Measurements from ENCODE around the gene APBB2.

APBB2 gene

DNA sequence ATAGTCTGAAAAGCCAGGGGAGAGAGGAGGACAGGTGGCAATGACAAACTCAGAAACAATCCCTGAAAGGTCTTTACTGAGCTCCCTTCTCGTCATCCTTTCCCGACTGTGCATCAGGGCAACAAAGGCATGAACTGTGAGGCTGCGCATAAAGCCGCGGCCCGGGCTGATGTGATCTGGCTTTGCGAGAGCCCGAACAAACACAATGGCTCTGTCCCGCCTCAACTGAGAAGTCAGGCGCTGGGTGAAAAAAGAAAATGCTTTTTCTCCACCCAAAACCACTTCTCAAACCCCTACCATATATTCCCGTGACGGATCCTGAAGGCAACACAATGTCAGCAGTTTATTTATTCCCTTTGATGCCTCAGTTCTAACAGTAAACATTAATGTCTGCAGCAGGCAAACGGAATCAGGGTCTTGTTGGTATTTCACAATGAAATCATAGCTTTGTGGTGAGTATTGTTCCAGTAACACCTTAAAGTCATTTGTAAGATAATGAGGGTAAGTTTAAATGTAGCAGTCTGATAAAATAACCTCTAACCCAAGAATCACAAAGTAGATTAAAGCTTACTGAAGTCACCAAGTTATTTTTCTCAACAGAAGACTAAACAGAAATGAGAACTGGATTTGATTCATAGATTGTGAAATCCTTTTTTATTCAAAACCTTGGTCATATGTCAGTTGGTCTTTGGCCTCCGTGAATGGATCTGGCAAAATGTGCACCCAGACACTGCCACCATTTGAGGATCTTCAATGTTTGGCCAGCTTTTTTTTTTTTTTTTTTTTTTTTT lies 67.4 kb downstream of the APBB2 start:
- Histone ChIP-seq H3K27ac (ENCODE audit: low read depth, low read length, severe bottlenecking) (peak overlapping the region; percentile 60), H3K9me3 (ENCODE audit: control insufficient read depth, low read length) (no peaks in the 10 kb centered on the region), H3K4me1 (ENCODE audit: control insufficient read depth, insufficient read depth, low read length, poor library complexity, severe bottlenecking) (peaks cover 40% of the 10 kb centered on the region), H3K4me3 (ENCODE audit: extremely low read depth, insufficient read depth, low read length, poor library complexity, severe bottlenecking) (no peak overlapping the region), H3K36me3 (ENCODE audit: control insufficient read depth, insufficient read depth, low read length) (no peaks in the 10 kb centered on the region)
- WGBS, 2 experiments (ENCODE audit: insufficient coverage in 2 of 2) = 64 to 74% methylated on average over 9 to 12 of the region's 14 CpGs

DNA sequence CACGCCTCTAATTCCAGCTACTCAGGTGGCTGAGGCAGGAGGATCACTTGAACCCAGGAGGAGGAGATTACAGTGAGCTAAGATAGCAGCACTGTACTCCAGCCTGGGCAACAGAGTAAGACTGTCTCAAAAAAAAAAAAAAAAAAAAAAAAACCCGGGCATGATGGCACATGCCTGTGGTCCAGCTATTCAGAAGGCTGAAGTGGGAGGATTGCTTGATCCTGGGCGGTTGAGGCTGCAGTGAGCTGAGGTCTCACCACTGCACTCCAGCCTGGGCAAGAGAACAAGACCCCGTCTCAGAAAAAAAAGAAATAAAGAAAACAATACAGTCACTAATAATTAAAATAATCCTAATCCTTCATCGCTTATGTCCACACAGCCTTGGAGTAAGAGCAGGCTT lies 68.1 kb downstream of the APBB2 start:
- Histone ChIP-seq H3K36me3 (ENCODE audit: control insufficient read depth, insufficient read depth, low read length) (no peaks in the 10 kb centered on the region), H3K4me3 (ENCODE audit: extremely low read depth, insufficient read depth, low read length, poor library complexity, severe bottlenecking) (no peak overlapping the region), H3K9me3 (ENCODE audit: control insufficient read depth, low read length) (no peaks in the 10 kb centered on the region), H3K4me1 (ENCODE audit: control insufficient read depth, insufficient read depth, low read length, poor library complexity, severe bottlenecking) (peaks cover 40% of the 10 kb centered on the region), H3K27ac (ENCODE audit: low read depth, low read length, severe bottlenecking) (no peak overlapping the region)
- WGBS, 2 experiments (ENCODE audit: insufficient coverage in 2 of 2) = 93 to 100% methylated on average over 2 of the region's 5 CpGs

DNA sequence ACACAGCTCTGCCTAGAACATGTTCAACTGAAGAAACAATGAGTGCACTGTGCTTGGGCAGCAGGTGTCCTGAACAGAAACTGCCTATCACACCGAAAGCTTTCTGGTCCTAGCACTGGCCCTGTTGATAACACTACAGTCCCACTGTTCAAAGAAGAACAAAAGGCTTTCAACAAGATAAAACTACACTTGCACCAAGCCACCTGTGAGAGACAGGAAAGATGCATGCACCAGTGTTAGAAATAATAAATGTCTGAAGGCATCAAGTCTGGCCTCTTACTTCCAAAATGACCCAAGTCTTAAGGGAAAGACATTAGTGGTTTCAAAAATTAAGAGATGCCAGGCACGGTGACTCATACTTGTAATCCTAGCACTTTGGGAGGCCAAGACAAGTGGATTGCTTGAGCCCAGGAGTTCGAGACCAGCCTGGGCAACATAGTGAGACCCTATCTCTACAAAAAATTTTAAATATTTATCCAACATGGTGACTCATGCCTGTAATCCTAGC lies 68.7 kb downstream of the APBB2 start:
- no peaks in the 10 kb centered on the region for H3K9me3 ChIP-seq (ENCODE audit: control insufficient read depth, low read length)
- no peaks in the 10 kb centered on the region for H3K36me3 ChIP-seq (ENCODE audit: control insufficient read depth, insufficient read depth, low read length)
- no peak overlapping the region for H3K4me3 ChIP-seq (ENCODE audit: extremely low read depth, insufficient read depth, low read length, poor library complexity, severe bottlenecking)
- 70 to 90% methylated on average over 2 to 3 of the region's 3 CpGs for WGBS, 2 experiments (ENCODE audit: insufficient coverage in 2 of 2)
- H3K4me1 ChIP-seq (ENCODE audit: control insufficient read depth, insufficient read depth, low read length, poor library complexity, severe bottlenecking) = peaks cover 40% of the 10 kb centered on the region
- peak overlapping the region; percentile 87 for H3K27ac ChIP-seq (ENCODE audit: low read depth, low read length, severe bottlenecking)

DNA sequence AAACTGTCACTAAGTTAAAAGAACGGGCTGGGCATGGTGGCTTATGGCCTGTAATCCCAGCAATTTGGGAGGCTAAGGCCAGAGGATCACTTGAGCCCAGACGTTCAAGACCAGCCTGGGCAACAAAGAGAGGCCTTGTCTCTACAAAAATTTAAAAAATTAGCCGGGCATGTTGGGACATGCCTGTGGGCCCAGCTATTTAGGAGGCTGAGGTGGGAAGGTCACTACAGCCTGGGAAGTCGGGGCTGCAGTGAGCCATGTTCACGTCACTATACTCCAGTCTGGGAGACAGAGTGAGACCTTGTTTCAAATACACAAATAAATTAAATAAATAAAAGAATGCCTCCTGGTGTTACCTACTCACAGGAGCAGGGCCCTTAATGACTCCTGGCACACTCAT lies 69.5 kb downstream of the APBB2 start:
- peaks cover 40% of the 10 kb centered on the region for H3K4me1 ChIP-seq (ENCODE audit: control insufficient read depth, insufficient read depth, low read length, poor library complexity, severe bottlenecking)
- no peaks in the 10 kb centered on the region for H3K9me3 ChIP-seq (ENCODE audit: control insufficient read depth, low read length)
- H3K27ac ChIP-seq (ENCODE audit: low read depth, low read length, severe bottlenecking) = peak overlapping the region; percentile 87
- H3K36me3 ChIP-seq (ENCODE audit: control insufficient read depth, insufficient read depth, low read length) = no peaks in the 10 kb centered on the region
- WGBS, 2 experiments (ENCODE audit: insufficient coverage in 2 of 2) = 44 to 54% methylated on average over 3 of the region's 5 CpGs
- no peak overlapping the region for H3K4me3 ChIP-seq (ENCODE audit: extremely low read depth, insufficient read depth, low read length, poor library complexity, severe bottlenecking)

DNA sequence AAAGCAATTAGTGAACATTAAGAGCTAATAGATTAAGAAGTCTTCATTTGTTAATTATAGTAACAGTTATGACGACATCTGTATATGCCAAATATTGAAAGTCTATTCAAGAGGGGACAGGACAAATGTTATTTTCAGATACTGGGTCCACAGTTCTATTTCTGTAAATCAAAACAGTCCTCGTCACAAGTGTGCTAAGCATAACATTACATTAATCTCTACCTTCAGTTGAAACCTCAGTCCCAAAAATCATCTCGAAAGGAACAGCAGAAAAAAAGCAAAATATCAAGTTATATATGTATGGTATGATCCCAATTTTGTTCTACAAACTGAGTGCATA lies 70.3 kb downstream of the APBB2 start:
- peak overlapping the region; percentile 87 for H3K27ac ChIP-seq (ENCODE audit: low read depth, low read length, severe bottlenecking)
- no peak overlapping the region for H3K4me3 ChIP-seq (ENCODE audit: extremely low read depth, insufficient read depth, low read length, poor library complexity, severe bottlenecking)
- no peaks in the 10 kb centered on the region for H3K9me3 ChIP-seq (ENCODE audit: control insufficient read depth, low read length)
- WGBS, 2 experiments (ENCODE audit: insufficient coverage in 2 of 2) = 83% methylated on average over 1 of the region's 3 CpGs; no CpG with 5 or more reads in 1 of the 2 experiments
- peaks cover 40% of the 10 kb centered on the region for H3K4me1 ChIP-seq (ENCODE audit: control insufficient read depth, insufficient read depth, low read length, poor library complexity, severe bottlenecking)
- no peaks in the 10 kb centered on the region for H3K36me3 ChIP-seq (ENCODE audit: control insufficient read depth, insufficient read depth, low read length)

DNA sequence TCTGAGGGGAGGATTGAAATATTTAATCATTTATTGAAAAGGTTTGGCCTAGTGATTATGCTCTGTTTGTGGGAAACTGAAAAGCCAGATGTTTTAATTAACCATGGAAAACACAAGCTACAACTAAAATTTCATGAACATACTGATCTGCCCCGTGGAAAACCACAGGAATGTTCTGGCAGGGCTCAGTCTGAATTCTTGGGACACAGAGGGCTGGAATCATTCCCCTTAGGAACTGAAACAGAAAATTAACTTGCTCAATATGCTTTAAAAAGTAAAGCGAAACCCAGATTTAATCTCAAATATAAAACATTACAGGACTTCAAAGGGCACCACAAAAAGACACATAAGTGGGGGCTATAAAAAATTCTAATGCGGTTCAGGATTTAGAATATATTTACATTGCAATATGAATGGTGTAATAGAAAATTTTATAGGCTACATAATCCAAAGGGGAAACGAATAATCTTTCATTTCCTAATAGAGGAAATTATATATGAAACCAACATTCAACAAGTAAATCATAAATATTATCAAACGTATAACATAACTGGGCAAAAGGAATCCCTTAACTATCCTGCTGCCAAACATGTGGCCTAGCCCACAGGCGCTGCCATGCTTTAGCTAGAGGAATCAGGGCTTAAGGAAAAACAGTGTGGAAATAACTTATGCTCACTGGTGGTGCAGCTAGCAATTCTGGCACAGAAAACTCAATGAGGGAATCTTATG lies 70.9 kb downstream of the APBB2 start:
- Histone ChIP-seq H3K4me1 (ENCODE audit: control insufficient read depth, insufficient read depth, low read length, poor library complexity, severe bottlenecking) (peaks cover 40% of the 10 kb centered on the region), H3K9me3 (ENCODE audit: control insufficient read depth, low read length) (no peaks in the 10 kb centered on the region), H3K4me3 (ENCODE audit: extremely low read depth, insufficient read depth, low read length, poor library complexity, severe bottlenecking) (no peak overlapping the region), H3K36me3 (ENCODE audit: control insufficient read depth, insufficient read depth, low read length) (no peaks in the 10 kb centered on the region), H3K27ac (ENCODE audit: low read depth, low read length, severe bottlenecking) (peak overlapping the region; percentile 87)
- WGBS, 2 experiments (ENCODE audit: insufficient coverage in 2 of 2) = 79% methylated on average over 2 of the region's 6 CpGs; no CpG with 5 or more reads in 1 of the 2 experiments

DNA sequence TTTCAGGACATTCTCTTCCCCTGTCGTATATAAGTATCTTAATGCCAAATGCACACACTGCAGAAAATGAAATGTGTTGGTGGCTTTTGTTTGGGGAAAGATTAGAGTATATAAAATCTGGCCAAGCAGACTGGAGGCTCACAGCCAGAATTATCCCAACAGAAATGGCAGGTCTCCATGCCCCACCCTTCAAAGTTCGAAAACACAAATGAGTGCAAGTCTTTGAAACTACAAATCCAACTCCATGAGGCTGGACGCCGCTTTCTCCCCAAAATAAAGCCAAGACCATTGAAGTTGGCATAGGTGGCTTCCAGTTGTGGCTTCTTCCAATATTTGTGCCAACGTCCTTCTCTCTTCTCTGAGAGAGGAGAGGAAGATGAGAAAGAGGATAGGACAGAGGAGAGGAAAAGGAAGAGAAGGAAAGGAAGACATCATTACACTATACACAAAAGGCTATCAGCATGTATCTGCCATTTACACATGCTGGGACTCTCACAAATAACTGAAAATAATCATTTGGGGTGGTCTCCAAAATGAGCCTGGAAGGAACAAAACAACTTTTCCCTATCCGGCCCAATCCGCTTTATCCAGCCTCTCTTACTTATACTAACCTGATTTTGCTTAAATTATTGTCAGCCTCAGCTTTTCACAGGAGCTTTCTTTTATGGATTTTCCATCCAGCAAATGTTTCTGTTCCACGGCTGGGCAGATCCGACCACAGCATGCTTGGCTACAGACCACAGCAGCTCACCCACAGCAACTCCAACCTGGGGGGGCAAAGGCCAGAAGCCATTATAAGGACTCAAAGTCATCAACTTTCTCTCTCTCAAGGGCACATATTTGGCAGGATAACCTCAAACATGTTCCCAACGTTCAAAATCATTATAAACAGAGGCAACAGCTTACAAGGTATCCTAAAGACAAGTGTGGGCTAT lies 71.7 kb downstream of the APBB2 start:
- Histone ChIP-seq H3K27ac (ENCODE audit: low read depth, low read length, severe bottlenecking) (peak overlapping the region; percentile 87), H3K4me3 (ENCODE audit: extremely low read depth, insufficient read depth, low read length, poor library complexity, severe bottlenecking) (no peak overlapping the region), H3K36me3 (ENCODE audit: control insufficient read depth, insufficient read depth, low read length) (no peaks in the 10 kb centered on the region), H3K9me3 (ENCODE audit: control insufficient read depth, low read length) (no peaks in the 10 kb centered on the region), H3K4me1 (ENCODE audit: control insufficient read depth, insufficient read depth, low read length, poor library complexity, severe bottlenecking) (peaks cover 40% of the 10 kb centered on the region)
- 95 to 98% methylated on average over 4 to 5 of the region's 10 CpGs for WGBS, 2 experiments (ENCODE audit: insufficient coverage in 2 of 2)

DNA sequence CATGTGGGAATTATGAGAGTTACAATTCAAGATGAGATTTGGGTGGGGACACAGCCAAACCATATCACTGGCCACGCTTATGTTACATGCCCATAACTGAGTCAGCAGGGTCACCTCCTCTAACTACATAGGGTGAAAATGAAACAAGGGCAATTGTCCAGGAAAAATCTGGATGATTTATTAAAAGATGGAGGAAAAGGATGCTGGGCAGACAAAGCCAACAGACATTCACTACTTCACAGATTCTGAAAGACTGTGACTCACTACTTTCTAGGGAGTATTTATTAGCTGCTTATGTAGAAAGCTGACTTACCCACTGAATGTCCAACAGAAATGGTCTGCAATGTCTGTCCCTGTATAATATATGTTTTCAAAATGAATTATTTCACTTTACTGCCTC lies 72.4 kb downstream of the APBB2 start:
- H3K4me3 ChIP-seq (ENCODE audit: extremely low read depth, insufficient read depth, low read length, poor library complexity, severe bottlenecking) = no peak overlapping the region
- H3K27ac ChIP-seq (ENCODE audit: low read depth, low read length, severe bottlenecking) = no peak overlapping the region
- H3K9me3 ChIP-seq (ENCODE audit: control insufficient read depth, low read length) = no peaks in the 10 kb centered on the region
- WGBS, 2 experiments (ENCODE audit: insufficient coverage in 2 of 2) = 100% methylated on average over 1 of the region's 1 CpG; no CpG with 5 or more reads in 1 of the 2 experiments
- no peaks in the 10 kb centered on the region for H3K36me3 ChIP-seq (ENCODE audit: control insufficient read depth, insufficient read depth, low read length)
- peaks cover 33% of the 10 kb centered on the region for H3K4me1 ChIP-seq (ENCODE audit: control insufficient read depth, insufficient read depth, low read length, poor library complexity, severe bottlenecking)

DNA sequence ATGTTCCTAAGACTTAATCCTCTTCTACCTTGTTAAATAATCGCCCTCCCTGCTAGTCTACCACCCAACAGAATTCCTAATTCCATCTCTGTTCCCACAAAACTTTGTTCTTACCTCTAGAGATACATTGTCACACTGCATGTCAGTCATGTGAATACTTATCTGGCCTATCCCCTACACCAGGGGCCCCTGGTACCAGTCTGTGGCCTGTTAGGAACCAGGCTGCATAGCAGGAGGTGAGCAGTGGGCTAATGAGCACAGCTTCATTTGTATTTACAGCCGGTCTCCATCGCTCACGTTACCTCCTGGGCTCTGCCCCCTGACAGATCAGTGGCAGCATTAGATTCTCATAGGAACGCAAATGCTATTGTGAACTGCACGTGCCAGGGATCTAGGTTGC lies 73.9 kb downstream of the APBB2 start:
- Histone ChIP-seq H3K27ac (ENCODE audit: low read depth, low read length, severe bottlenecking) (no peak overlapping the region), H3K36me3 (ENCODE audit: control insufficient read depth, insufficient read depth, low read length) (no peaks in the 10 kb centered on the region), H3K9me3 (ENCODE audit: control insufficient read depth, low read length) (no peaks in the 10 kb centered on the region), H3K4me3 (ENCODE audit: extremely low read depth, insufficient read depth, low read length, poor library complexity, severe bottlenecking) (no peak overlapping the region), H3K4me1 (ENCODE audit: control insufficient read depth, insufficient read depth, low read length, poor library complexity, severe bottlenecking) (peaks cover 36% of the 10 kb centered on the region)
- WGBS, 2 experiments (ENCODE audit: insufficient coverage in 2 of 2) = 74 to 82% methylated on average over 5 to 6 of the region's 6 CpGs

DNA sequence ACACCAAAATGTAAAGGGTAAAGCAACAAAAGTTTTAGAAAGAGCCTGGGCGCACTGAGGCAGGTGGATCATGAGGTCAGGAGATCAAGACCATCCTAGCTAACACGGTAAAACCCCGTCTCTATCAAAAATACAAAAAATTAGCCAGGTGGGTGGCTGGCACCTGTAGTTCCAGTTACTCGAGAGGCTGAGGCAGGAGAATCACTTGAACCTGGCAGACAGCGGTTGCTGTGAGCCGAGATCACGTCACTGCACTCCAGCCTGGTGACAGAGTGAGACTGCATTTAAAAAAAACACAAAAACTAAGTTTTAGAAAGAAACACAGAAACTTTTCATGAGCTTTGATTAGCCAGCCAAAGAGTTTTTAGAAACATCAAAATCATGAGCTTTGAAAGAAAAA lies 76.5 kb downstream of the APBB2 start:
- H3K4me1 ChIP-seq (ENCODE audit: control insufficient read depth, insufficient read depth, low read length, poor library complexity, severe bottlenecking) = peaks cover 44% of the 10 kb centered on the region
- 92 to 96% methylated on average over 3 to 4 of the region's 7 CpGs for WGBS, 2 experiments (ENCODE audit: insufficient coverage in 2 of 2)
- H3K9me3 ChIP-seq (ENCODE audit: control insufficient read depth, low read length) = no peaks in the 10 kb centered on the region
- no peak overlapping the region for H3K4me3 ChIP-seq (ENCODE audit: extremely low read depth, insufficient read depth, low read length, poor library complexity, severe bottlenecking)
- no peak overlapping the region for H3K27ac ChIP-seq (ENCODE audit: low read depth, low read length, severe bottlenecking)
- H3K36me3 ChIP-seq (ENCODE audit: control insufficient read depth, insufficient read depth, low read length) = no peaks in the 10 kb centered on the region

All from mesodermal cell (in vitro differentiated cells).